B cell (primary cell): ENCODE data around the gene ATP9B. TPM values are rescaled to one million over a fixed set of nuclear protein-coding genes. Genes with fewer than 3 reads are reported as not detected.
"Not testable (repeated sequence)": the region's sequence is repeated elsewhere in the genome, so short reads cannot be mapped to it uniquely, and the experiment has no call there.

Source experiments
- ATAC-seq: fragments of 200-7000 bp; cut with Tn5 transposase; one replicate; pipeline ENCODE4 v1.10.0; 2021; ENCODE audit warnings: low read depth, mild to moderate bottlenecking, moderate number of reproducible peaks, moderate library complexity
- CTCF ChIA-PET: fragments of 350-600 bp; sonication (Branson Sonifier 250); formaldehyde crosslinking; loops from one replicate; lab custom pipeline; 2021; ENCODE audit warnings: antibody characterized with exemption, inconsistent platforms; lab: Charles Lee
- POLR2A ChIA-PET: fragments of 350-600 bp; sonication (Branson Sonifier 250); formaldehyde crosslinking; loops from one replicate; lab custom pipeline; 2021; ENCODE audit warnings: antibody characterized with exemption; lab: Charles Lee
- DNase-seq: peaks from one replicate; pipeline ENCODE4 v3.0.0; 2013
- H2AFZ ChIP-seq: 2 replicates; pipeline ENCODE4 v1.6.1; 2012; ENCODE audit warnings: mild to moderate bottlenecking, low read depth, low read length; ENCODE audit not compliant: insufficient read depth, poor library complexity, severe bottlenecking
- H3K27ac ChIP-seq, 2 donors: 1 replicate in 1 of 2; 2 replicates in 1 of 2; pipeline ENCODE4 v1.5.1; 2012 to 2013; ENCODE audit warnings: low read length in 2 of 2, mild to moderate bottlenecking in 2 of 2, moderate library complexity in 1 of 2
- H3K27me3 ChIP-seq, 4 experiments: fragments of 200-600 bp in 1 of 4; sonication (generic) in 1 of 4; replicated peaks in 1 of 4; 1 replicate in 2 of 4; 2 replicates in 2 of 4; pipeline versions ENCODE4 v1.6.1 to v1.7.0; 2013 to 2016; ENCODE audit warnings: low read length in 3 of 4, mild to moderate bottlenecking in 2 of 4, mixed read lengths in 1 of 4, moderate library complexity in 1 of 4; ENCODE audit not compliant: insufficient read depth in 4 of 4, control insufficient read depth in 3 of 4; ENCODE audit errors: control extremely low read depth in 1 of 4
- H3K36me3 ChIP-seq, 2 experiments: replicated peaks in 1 of 2; 1 replicate in 1 of 2; 2 replicates in 1 of 2; pipeline versions ENCODE4 v1.6.1 to v1.7.1; 2013; ENCODE audit warnings: low read length in 1 of 2; ENCODE audit not compliant: insufficient read depth in 2 of 2, control insufficient read depth in 1 of 2; ENCODE audit errors: control extremely low read depth in 1 of 2, extremely low read depth in 1 of 2
- H3K4me1 ChIP-seq, 2 donors: fragments of 200-600 bp in 1 of 2; sonication (generic) in 1 of 2; 1 replicate in 1 of 2; 2 replicates in 1 of 2; pipeline versions ENCODE4 v1.5.1 to v1.6.1; 2013 to 2017; ENCODE audit warnings: low read length in 2 of 2; ENCODE audit not compliant: control insufficient read depth in 2 of 2, insufficient read depth in 2 of 2
- H3K4me2 ChIP-seq: replicated peaks from 2 replicates; pipeline ENCODE3; 2012; ENCODE audit warnings: mild to moderate bottlenecking, low read depth, low read length; ENCODE audit not compliant: poor library complexity, severe bottlenecking
- H3K4me3 ChIP-seq, 5 experiments: fragments of 200-600 bp in 1 of 5; sonication (generic) in 1 of 5; 1 replicate in 3 of 5; 2 replicates in 2 of 5; pipeline versions ENCODE4 v1.5.1 to v1.7.0; 2011 to 2016; ENCODE audit warnings: low read length in 4 of 5, mild to moderate bottlenecking in 4 of 5, low read depth in 2 of 5, control low read depth in 1 of 5, moderate library complexity in 1 of 5; ENCODE audit not compliant: insufficient read depth in 1 of 5; ENCODE audit errors: control extremely low read depth in 1 of 5, extremely low read depth in 1 of 5
- H3K79me2 ChIP-seq: fragments of 200-600 bp; sonication (generic); one replicate; pipeline ENCODE4 v1.6.0; 2016; ENCODE audit warnings: low read length; ENCODE audit not compliant: control insufficient read depth, insufficient read depth
- H3K9ac ChIP-seq: fragments of 200-600 bp; sonication (generic); 2 replicates; pipeline ENCODE4 v1.6.1; 2017; ENCODE audit warnings: mild to moderate bottlenecking, low read length, moderate library complexity
- H3K9me3 ChIP-seq, 3 donors: one replicate each; pipeline versions ENCODE4 v1.6.1 to v1.7.1; 2013; ENCODE audit warnings: low read length in 2 of 3; ENCODE audit not compliant: control insufficient read depth in 2 of 3, insufficient read depth in 1 of 3; ENCODE audit errors: control extremely low read depth in 1 of 3
- H4K20me1 ChIP-seq: 2 replicates; pipeline ENCODE4 v1.6.0; 2012; ENCODE audit warnings: mild to moderate bottlenecking, low read length; ENCODE audit not compliant: insufficient read depth, control insufficient read depth, poor library complexity, severe bottlenecking
- H3K27ac Mint-ChIP-seq: one replicate; pipeline ENCODE4 v1.8.0; 2021; ENCODE audit warnings: mixed read lengths
- H3K27me3 Mint-ChIP-seq: one replicate; pipeline ENCODE4 v1.8.0; 2021; ENCODE audit warnings: mixed read lengths
- H3K4me1 Mint-ChIP-seq: one replicate; pipeline ENCODE4 v1.8.0; 2021; ENCODE audit warnings: mixed read lengths
- H3K4me3 Mint-ChIP-seq: one replicate; pipeline ENCODE4 v1.8.0; 2021; ENCODE audit warnings: mixed read lengths
- H3K9me3 Mint-ChIP-seq: one replicate; pipeline ENCODE4 v1.8.0; 2022; ENCODE audit warnings: mixed read lengths; ENCODE audit not compliant: insufficient read depth
- CTCF ChIP-seq: fragments of 200-600 bp; IDR thresholded peaks from one replicate; pipeline ENCODE4 v1.8.0; 2022; ENCODE audit warnings: antibody characterized with exemption, mild to moderate bottlenecking
- EZH2 ChIP-seq: IDR thresholded peaks from 2 replicates; pipeline ENCODE4 v1.6.1; 2012; ENCODE audit warnings: borderline replicate concordance, low read depth, mild to moderate bottlenecking, moderate library complexity, low read length; ENCODE audit not compliant: insufficient read depth, poor library complexity, severe bottlenecking
- WGBS: methylation state at CpG from one replicate; pipeline ENCODE4 v1.1.5; 2013; ENCODE audit warnings: missing lambda C conversion rate; ENCODE audit not compliant: insufficient coverage; 5-methylcytosine and 5-hydroxymethylcytosine counted together
- intact Hi-C: fragments of 100-400 bp; cut with micrococcal nuclease; formaldehyde crosslinking; loops from one replicate; pipeline ENCODE4 v1.10.0; 2022
- polyA plus RNA-seq: library from polyadenylated mRNA; depleted of rRNA; stranded (reverse); fragments of >200 nt; gene quantifications from 2 replicates; pipeline ENCODE4 v1.2.3, GENCODE V29; 2012
- total RNA-seq, 2 donors: library from RNA; stranded (reverse); fragments of 120-200 nt in 1 of 2; gene quantifications; 1 replicate in 1 of 2; 2 replicates in 1 of 2; pipeline versions ENCODE4 v1.2.3 to v1.2.4, GENCODE V29; 2013 to 2022

Gene ATP9B
- total and polyA plus RNA-seq, 2 donors (not counting 1 experiment from before 2014, with no cell fraction given): 34.3 to 71.7 TPM

- H3K4me3 Mint-ChIP-seq, H3K27me3 Mint-ChIP-seq, H3K4me3 ChIP-seq, H3K79me2 ChIP-seq, intact Hi-C loops, CTCF ChIA-PET, H3K4me2 ChIP-seq, H3K9ac ChIP-seq, ATAC-seq, DNase-seq, H2AFZ ChIP-seq, H3K27ac ChIP-seq, H3K27me3 ChIP-seq, H4K20me1 ChIP-seq, H3K9me3 ChIP-seq, POLR2A ChIA-PET, H3K9me3 Mint-ChIP-seq, H3K4me1 Mint-ChIP-seq, H3K27ac Mint-ChIP-seq, H3K4me1 ChIP-seq: not testable (repeated sequence)
- peaks cover 9 to 14% of the 10 kb centered on the region in 2 experiments for H3K36me3 ChIP-seq
Measured at GRCh38 chr18:79271812-79272211, 202.6 kb downstream of the ATP9B start.

GRCh38 chr18:79272916-79273315 lies 203.7 kb downstream of the ATP9B start:
- H3K27me3 ChIP-seq: no peaks in the 10 kb centered on the region
- no peaks in the 10 kb centered on the region for H3K79me2 ChIP-seq
- ATAC-seq (no peak), DNase-seq (no peak)
- H3K9me3 ChIP-seq: no peaks in the 10 kb centered on the region
- no peak overlapping the region for H2AFZ ChIP-seq
- H3K9ac ChIP-seq: no peak overlapping the region
- peaks cover 8% of the 10 kb centered on the region for H3K4me1 Mint-ChIP-seq
- no peaks in the 10 kb centered on the region for H3K9me3 Mint-ChIP-seq
- no peak overlapping the region for H3K4me3 Mint-ChIP-seq
- ChIA-PET CTCF (no interaction called here), POLR2A (no interaction called here)
- H3K4me3 ChIP-seq: no peak overlapping the region
- H3K27ac Mint-ChIP-seq: no peak overlapping the region
- H3K36me3 ChIP-seq: peaks cover 9 to 17% of the 10 kb centered on the region in 2 experiments
- TF ChIP-seq CTCF (no peak), EZH2 (no peak)
- 95% methylated on average over 6 of the region's 8 CpGs for WGBS
- intact Hi-C loops: no loop called here
- H3K27ac ChIP-seq: no peak overlapping the region
- H3K4me1 ChIP-seq: no peaks in the 10 kb centered on the region
- H4K20me1 ChIP-seq: no peaks in the 10 kb centered on the region
- H3K4me2 ChIP-seq: no peak overlapping the region
- no peaks in the 10 kb centered on the region for H3K27me3 Mint-ChIP-seq
